B cell (primary cell): ENCODE measurements around the gene PTPRN2. TPM values are rescaled to one million over a fixed set of nuclear protein-coding genes. Genes with fewer than 3 reads are reported as not detected.

Experiments
- ATAC-seq: fragments of 200-7000 bp; cut with Tn5 transposase; one replicate; pipeline ENCODE4 v1.10.0; 2021; ENCODE audit warnings: low read depth, mild to moderate bottlenecking, moderate number of reproducible peaks, moderate library complexity
- CTCF ChIA-PET: fragments of 350-600 bp; sonication (Branson Sonifier 250); formaldehyde crosslinking; loops from one replicate; lab custom pipeline; 2021; ENCODE audit warnings: antibody characterized with exemption, inconsistent platforms; lab: Charles Lee
- POLR2A ChIA-PET: fragments of 350-600 bp; sonication (Branson Sonifier 250); formaldehyde crosslinking; loops from one replicate; lab custom pipeline; 2021; ENCODE audit warnings: antibody characterized with exemption; lab: Charles Lee
- DNase-seq: peaks from one replicate; pipeline ENCODE4 v3.0.0; 2013
- H2AFZ ChIP-seq: 2 replicates; pipeline ENCODE4 v1.6.1; 2012; ENCODE audit warnings: mild to moderate bottlenecking, low read depth, low read length; ENCODE audit not compliant: insufficient read depth, poor library complexity, severe bottlenecking
- H3K27ac ChIP-seq, 2 donors: 1 replicate in 1 of 2; 2 replicates in 1 of 2; pipeline ENCODE4 v1.5.1; 2012 to 2013; ENCODE audit warnings: low read length in 2 of 2, mild to moderate bottlenecking in 2 of 2, moderate library complexity in 1 of 2
- H3K27me3 ChIP-seq, 4 experiments: fragments of 200-600 bp in 1 of 4; sonication (generic) in 1 of 4; replicated peaks in 1 of 4; 1 replicate in 2 of 4; 2 replicates in 2 of 4; pipeline versions ENCODE4 v1.6.1 to v1.7.0; 2013 to 2016; ENCODE audit warnings: low read length in 3 of 4, mild to moderate bottlenecking in 2 of 4, mixed read lengths in 1 of 4, moderate library complexity in 1 of 4; ENCODE audit not compliant: insufficient read depth in 4 of 4, control insufficient read depth in 3 of 4; ENCODE audit errors: control extremely low read depth in 1 of 4
- H3K36me3 ChIP-seq, 2 experiments: replicated peaks in 1 of 2; 1 replicate in 1 of 2; 2 replicates in 1 of 2; pipeline versions ENCODE4 v1.6.1 to v1.7.1; 2013; ENCODE audit warnings: low read length in 1 of 2; ENCODE audit not compliant: insufficient read depth in 2 of 2, control insufficient read depth in 1 of 2; ENCODE audit errors: control extremely low read depth in 1 of 2, extremely low read depth in 1 of 2
- H3K4me1 ChIP-seq, 2 donors: fragments of 200-600 bp in 1 of 2; sonication (generic) in 1 of 2; 1 replicate in 1 of 2; 2 replicates in 1 of 2; pipeline versions ENCODE4 v1.5.1 to v1.6.1; 2013 to 2017; ENCODE audit warnings: low read length in 2 of 2; ENCODE audit not compliant: control insufficient read depth in 2 of 2, insufficient read depth in 2 of 2
- H3K4me2 ChIP-seq: replicated peaks from 2 replicates; pipeline ENCODE3; 2012; ENCODE audit warnings: mild to moderate bottlenecking, low read depth, low read length; ENCODE audit not compliant: poor library complexity, severe bottlenecking
- H3K4me3 ChIP-seq, 5 experiments: fragments of 200-600 bp in 1 of 5; sonication (generic) in 1 of 5; 1 replicate in 3 of 5; 2 replicates in 2 of 5; pipeline versions ENCODE4 v1.5.1 to v1.7.0; 2011 to 2016; ENCODE audit warnings: low read length in 4 of 5, mild to moderate bottlenecking in 4 of 5, low read depth in 2 of 5, control low read depth in 1 of 5, moderate library complexity in 1 of 5; ENCODE audit not compliant: insufficient read depth in 1 of 5; ENCODE audit errors: control extremely low read depth in 1 of 5, extremely low read depth in 1 of 5
- H3K79me2 ChIP-seq: fragments of 200-600 bp; sonication (generic); one replicate; pipeline ENCODE4 v1.6.0; 2016; ENCODE audit warnings: low read length; ENCODE audit not compliant: control insufficient read depth, insufficient read depth
- H3K9ac ChIP-seq: fragments of 200-600 bp; sonication (generic); 2 replicates; pipeline ENCODE4 v1.6.1; 2017; ENCODE audit warnings: mild to moderate bottlenecking, low read length, moderate library complexity
- H3K9me3 ChIP-seq, 3 donors: one replicate each; pipeline versions ENCODE4 v1.6.1 to v1.7.1; 2013; ENCODE audit warnings: low read length in 2 of 3; ENCODE audit not compliant: control insufficient read depth in 2 of 3, insufficient read depth in 1 of 3; ENCODE audit errors: control extremely low read depth in 1 of 3
- H4K20me1 ChIP-seq: 2 replicates; pipeline ENCODE4 v1.6.0; 2012; ENCODE audit warnings: mild to moderate bottlenecking, low read length; ENCODE audit not compliant: insufficient read depth, control insufficient read depth, poor library complexity, severe bottlenecking
- H3K27ac Mint-ChIP-seq: one replicate; pipeline ENCODE4 v1.8.0; 2021; ENCODE audit warnings: mixed read lengths
- H3K27me3 Mint-ChIP-seq: one replicate; pipeline ENCODE4 v1.8.0; 2021; ENCODE audit warnings: mixed read lengths
- H3K4me1 Mint-ChIP-seq: one replicate; pipeline ENCODE4 v1.8.0; 2021; ENCODE audit warnings: mixed read lengths
- H3K4me3 Mint-ChIP-seq: one replicate; pipeline ENCODE4 v1.8.0; 2021; ENCODE audit warnings: mixed read lengths
- H3K9me3 Mint-ChIP-seq: one replicate; pipeline ENCODE4 v1.8.0; 2022; ENCODE audit warnings: mixed read lengths; ENCODE audit not compliant: insufficient read depth
- EZH2 ChIP-seq: IDR thresholded peaks from 2 replicates; pipeline ENCODE4 v1.6.1; 2012; ENCODE audit warnings: borderline replicate concordance, low read depth, mild to moderate bottlenecking, moderate library complexity, low read length; ENCODE audit not compliant: insufficient read depth, poor library complexity, severe bottlenecking
- WGBS: methylation state at CpG from one replicate; pipeline ENCODE4 v1.1.5; 2013; ENCODE audit warnings: missing lambda C conversion rate; ENCODE audit not compliant: insufficient coverage; 5-methylcytosine and 5-hydroxymethylcytosine counted together
- intact Hi-C: fragments of 100-400 bp; cut with micrococcal nuclease; formaldehyde crosslinking; loops from one replicate; pipeline ENCODE4 v1.10.0; 2022
- polyA plus RNA-seq: library from polyadenylated mRNA; depleted of rRNA; stranded (reverse); fragments of >200 nt; gene quantifications from 2 replicates; pipeline ENCODE4 v1.2.3, GENCODE V29; 2012
- total RNA-seq, 2 donors: library from RNA; stranded (reverse); fragments of 120-200 nt in 1 of 2; gene quantifications; 1 replicate in 1 of 2; 2 replicates in 1 of 2; pipeline versions ENCODE4 v1.2.3 to v1.2.4, GENCODE V29; 2013 to 2022
- TF ChIP-seq, protein P1 (sequence below): fragments of 200-600 bp; IDR thresholded peaks from one replicate; pipeline ENCODE4 v1.8.0; 2022; ENCODE audit warnings: antibody characterized with exemption, mild to moderate bottlenecking

PTPRN2 gene
- total and polyA plus RNA-seq, 2 donors (not counting 1 experiment from before 2014, with no cell fraction given) = 2.0 to 5.0 TPM

DNA sequence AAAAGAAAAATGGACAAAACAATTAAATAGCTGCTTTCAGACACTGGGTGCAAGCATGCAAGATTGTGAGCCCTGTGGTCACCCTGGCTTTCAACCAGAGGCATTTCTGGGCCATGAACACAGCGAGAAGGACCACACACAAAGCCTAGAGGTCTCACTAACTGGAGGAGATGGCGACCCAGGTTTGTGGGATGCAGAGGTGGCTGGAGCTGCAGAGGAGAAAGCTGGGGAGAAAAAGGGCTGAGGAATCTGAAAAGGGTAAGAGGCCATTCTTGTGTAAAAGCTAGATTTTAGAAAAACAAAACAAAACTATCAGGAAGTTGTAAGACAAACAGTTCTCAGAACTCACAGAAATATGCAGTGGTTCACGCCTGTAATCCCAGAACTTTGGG, 30.1 kb upstream of the PTPRN2 start:
- no peaks in the 10 kb centered on the region for H4K20me1 ChIP-seq
- no peaks in the 10 kb centered on the region for H3K36me3 ChIP-seq
- H3K79me2 ChIP-seq = no peaks in the 10 kb centered on the region
- Mint-ChIP-seq H3K27me3 (no peaks in the 10 kb centered on the region), H3K4me1 (peaks cover 10% of the 10 kb centered on the region), H3K4me3 (no peak overlapping the region), H3K9me3 (peaks cover 2% of the 10 kb centered on the region), H3K27ac (no peak overlapping the region)
- H3K27ac ChIP-seq = no peak overlapping the region
- no peaks in the 10 kb centered on the region for H3K9me3 ChIP-seq
- TF ChIP-seq EZH2 = no peak
- TF ChIP-seq, protein P1, sequence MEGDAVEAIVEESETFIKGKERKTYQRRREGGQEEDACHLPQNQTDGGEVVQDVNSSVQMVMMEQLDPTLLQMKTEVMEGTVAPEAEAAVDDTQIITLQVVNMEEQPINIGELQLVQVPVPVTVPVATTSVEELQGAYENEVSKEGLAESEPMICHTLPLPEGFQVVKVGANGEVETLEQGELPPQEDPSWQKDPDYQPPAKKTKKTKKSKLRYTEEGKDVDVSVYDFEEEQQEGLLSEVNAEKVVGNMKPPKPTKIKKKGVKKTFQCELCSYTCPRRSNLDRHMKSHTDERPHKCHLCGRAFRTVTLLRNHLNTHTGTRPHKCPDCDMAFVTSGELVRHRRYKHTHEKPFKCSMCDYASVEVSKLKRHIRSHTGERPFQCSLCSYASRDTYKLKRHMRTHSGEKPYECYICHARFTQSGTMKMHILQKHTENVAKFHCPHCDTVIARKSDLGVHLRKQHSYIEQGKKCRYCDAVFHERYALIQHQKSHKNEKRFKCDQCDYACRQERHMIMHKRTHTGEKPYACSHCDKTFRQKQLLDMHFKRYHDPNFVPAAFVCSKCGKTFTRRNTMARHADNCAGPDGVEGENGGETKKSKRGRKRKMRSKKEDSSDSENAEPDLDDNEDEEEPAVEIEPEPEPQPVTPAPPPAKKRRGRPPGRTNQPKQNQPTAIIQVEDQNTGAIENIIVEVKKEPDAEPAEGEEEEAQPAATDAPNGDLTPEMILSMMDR = no peak
- intact Hi-C loops = no loop called here
- H3K4me3 ChIP-seq = no peak overlapping the region
- DNase-seq (no peak), ATAC-seq (no peak)
- peaks cover 9 to 10% of the 10 kb centered on the region in 2 donors for H3K4me1 ChIP-seq
- ChIA-PET CTCF (no interaction called here), POLR2A (no interaction called here)
- 100% methylated on average over 2 of the region's 3 CpGs for WGBS
- no peak overlapping the region for H3K9ac ChIP-seq
- no peaks in the 10 kb centered on the region for H3K27me3 ChIP-seq
- H2AFZ ChIP-seq = no peak overlapping the region
- no peak overlapping the region for H3K4me2 ChIP-seq

DNA sequence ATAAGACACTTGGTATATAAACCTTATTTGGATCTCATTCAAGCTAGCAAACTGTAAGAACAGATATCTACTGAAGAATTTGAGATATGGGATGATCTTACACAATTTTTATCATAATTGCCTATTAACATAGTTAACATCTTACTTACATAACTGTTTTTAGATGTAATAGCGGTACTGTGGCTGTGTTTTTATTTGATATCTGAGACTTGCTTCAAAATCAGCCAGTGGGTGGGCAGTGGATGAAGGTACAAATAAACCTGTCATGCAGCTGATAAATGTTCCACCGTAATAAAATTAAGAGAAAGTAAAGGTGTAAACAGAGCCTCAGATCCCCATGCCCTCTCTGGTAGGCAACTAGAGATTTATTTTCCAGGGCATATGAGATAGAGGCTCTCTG, 28.4 kb upstream of the PTPRN2 start:
- Histone ChIP-seq H3K36me3 (no peaks in the 10 kb centered on the region), H3K79me2 (no peaks in the 10 kb centered on the region), H4K20me1 (no peaks in the 10 kb centered on the region), H3K27me3 (no peaks in the 10 kb centered on the region), H2AFZ (no peak overlapping the region), H3K4me2 (no peak overlapping the region), H3K27ac (no peak overlapping the region), H3K9ac (no peak overlapping the region), H3K4me1 (peaks cover 9 to 13% of the 10 kb centered on the region in 2 donors), H3K9me3 (no peaks in the 10 kb centered on the region), H3K4me3 (no peak overlapping the region)
- H3K27me3 Mint-ChIP-seq = no peaks in the 10 kb centered on the region
- peaks cover 17% of the 10 kb centered on the region for H3K4me1 Mint-ChIP-seq
- TF ChIP-seq, protein P1 = no peak
- DNase-seq = no peak
- no peak for ATAC-seq
- CTCF ChIA-PET = no interaction called here
- intact Hi-C loops = no loop called here
- POLR2A ChIA-PET = no interaction called here
- H3K9me3 Mint-ChIP-seq = peaks cover 2% of the 10 kb centered on the region
- no peak overlapping the region for H3K27ac Mint-ChIP-seq
- 100% methylated on average over 1 of the region's 2 CpGs for WGBS
- H3K4me3 Mint-ChIP-seq = no peak overlapping the region
